AG09319 (cell line): ENCODE results near the gene ITPRIP.
A peak's percentile ranks its signal among the peaks of the same experiment; 100 is the strongest.

Source experiments
- DNase-seq: peaks from one replicate; pipeline ENCODE4 v3.0.0-alpha.2; 2010; ENCODE audit warnings: low read depth; ENCODE audit errors: extremely low read depth
- TF ChIP-seq, protein P1 (sequence below): IDR thresholded peaks from 2 replicates; pipeline ENCODE4 v1.5.1; 2011; ENCODE audit warnings: low read depth, mild to moderate bottlenecking, inconsistent platforms, low read length, moderate library complexity

The ITPRIP gene

DNA sequence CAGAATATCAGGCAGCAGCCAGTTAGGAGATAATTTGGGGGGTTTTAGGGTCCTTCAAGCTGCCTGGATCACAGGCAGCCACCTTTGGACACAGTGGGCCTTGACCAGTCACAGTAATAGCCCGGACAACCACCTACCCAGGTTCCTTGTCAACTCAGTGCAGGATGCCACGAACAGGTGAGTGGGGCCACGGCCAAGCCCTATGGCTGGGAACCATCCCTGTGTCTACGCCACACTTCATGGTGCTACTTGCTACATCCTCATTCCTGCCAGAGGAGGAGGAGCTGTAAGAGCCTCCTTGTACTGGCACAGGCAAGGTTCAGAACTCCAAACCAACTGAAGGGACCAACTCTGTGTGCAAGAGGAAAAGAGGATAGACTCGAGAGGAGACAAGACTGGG, 19.9 kb downstream of the ITPRIP start:
- TF ChIP-seq, protein P1, sequence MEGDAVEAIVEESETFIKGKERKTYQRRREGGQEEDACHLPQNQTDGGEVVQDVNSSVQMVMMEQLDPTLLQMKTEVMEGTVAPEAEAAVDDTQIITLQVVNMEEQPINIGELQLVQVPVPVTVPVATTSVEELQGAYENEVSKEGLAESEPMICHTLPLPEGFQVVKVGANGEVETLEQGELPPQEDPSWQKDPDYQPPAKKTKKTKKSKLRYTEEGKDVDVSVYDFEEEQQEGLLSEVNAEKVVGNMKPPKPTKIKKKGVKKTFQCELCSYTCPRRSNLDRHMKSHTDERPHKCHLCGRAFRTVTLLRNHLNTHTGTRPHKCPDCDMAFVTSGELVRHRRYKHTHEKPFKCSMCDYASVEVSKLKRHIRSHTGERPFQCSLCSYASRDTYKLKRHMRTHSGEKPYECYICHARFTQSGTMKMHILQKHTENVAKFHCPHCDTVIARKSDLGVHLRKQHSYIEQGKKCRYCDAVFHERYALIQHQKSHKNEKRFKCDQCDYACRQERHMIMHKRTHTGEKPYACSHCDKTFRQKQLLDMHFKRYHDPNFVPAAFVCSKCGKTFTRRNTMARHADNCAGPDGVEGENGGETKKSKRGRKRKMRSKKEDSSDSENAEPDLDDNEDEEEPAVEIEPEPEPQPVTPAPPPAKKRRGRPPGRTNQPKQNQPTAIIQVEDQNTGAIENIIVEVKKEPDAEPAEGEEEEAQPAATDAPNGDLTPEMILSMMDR: no peak
- no peak for DNase-seq

DNA sequence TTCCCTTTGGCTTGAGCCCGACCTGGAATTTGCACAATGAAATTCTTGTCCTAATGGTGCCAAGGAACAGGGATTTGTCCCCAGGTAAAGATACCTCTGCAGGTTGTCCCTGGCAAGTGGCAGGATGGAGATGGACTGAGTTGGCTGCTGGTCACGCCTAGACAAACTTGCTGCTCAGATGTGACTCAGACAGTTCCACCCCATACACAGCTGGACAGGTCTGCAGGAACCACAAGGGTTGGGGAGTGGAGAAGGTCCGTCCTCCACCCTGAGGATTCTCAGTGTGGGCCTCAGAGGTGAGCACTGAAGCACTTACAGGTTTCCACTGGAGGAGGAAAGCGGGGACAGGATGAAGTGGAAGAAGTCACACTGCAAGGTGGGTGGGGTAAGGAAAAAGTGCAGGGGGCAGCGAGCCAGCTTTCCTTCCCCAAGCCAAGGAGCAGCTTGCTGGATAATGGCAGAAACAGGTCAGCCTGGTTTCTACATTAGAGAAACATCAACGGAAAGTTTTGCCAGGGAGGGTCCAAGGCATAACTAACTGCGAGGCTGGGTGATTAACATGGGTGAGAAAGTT, 20.5 kb downstream of the ITPRIP start:
- TF ChIP-seq, protein P1: no peak
- DNase-seq: no peak

DNA sequence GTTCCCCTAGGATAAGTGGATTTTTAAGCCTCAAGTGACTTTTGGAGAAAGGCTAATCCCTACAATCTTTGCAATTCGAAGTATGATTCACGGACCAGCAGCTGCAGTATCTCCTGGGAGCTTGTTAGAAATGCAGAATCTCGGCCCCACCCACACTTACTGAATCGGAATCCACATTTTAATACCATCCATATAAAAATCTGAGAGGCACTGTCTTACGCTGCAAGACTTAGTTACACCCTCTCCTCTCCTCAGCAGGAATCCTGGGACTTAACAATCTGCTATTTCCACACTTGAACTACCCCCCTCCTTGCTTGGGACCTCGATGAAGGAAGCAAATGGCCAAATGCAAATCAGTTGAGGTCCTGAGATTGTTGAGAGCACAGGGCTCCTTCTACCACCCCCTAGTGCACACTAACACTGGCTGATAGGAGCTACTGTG, 21.0 kb downstream of the ITPRIP start:
- TF ChIP-seq, protein P1: no peak; the same call in 1 of the 2 replicates
- peak; percentile 52 for DNase-seq

DNA sequence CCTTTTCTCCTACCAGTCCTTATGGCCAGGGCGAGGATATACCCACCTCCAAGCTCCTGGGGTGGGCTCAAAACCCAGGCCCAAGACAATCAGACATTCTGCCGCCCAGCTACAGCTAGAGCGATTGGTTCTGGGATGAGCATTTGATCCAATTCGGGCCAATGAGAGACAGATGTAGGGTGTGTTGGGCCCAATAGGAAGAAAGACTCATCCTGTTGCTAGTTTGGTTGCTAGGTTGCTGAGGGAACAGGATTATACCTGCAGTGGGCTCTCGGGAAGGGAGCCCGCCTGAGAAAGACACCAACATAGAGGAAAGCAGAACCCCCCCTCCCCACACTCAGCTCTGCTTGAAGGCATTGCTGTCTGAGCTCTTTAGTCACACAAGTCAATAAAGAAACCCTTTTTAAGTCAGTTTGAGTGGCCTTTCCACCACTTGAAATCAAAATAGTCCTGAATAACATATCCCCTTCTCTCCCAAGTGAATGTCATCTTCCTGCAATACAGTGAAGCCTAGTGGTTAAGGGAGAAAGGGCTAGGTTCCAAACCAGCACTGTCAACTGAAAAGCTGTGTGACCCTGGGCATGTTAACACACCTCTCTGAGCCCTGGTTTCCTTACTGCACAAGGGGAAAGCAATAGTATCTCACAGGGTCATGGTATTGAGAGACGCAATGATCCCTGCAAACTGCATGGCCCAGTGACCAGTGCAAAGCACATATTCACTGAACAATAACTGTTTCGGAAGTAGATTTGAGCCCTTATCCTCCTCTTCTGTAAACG, 21.8 kb downstream of the ITPRIP start:
- DNase-seq: no peak
- TF ChIP-seq, protein P1: no peak

DNA sequence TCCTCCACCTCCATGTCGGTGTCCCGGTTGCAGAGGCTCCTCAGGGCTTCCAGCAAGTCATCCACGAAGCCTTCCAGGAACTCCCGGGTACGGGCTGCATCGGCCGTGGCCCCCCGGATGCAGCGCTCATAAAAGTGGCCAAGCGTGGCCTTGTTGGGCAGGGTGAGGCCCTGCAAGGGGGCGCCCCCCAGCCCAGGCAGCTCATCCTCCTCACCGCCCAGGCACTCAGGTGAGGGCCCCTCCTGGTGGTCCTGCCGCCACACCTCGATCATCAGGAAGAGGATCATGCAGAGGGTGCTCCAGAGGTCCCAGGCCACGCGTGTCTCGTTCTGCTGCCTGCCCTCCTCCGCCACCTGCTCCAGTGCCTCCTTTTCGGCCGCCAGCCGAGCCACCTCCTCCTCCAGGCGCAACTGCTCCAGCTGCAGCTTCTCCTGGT, 22.8 kb downstream of the ITPRIP start:
- DNase-seq: no peak
- TF ChIP-seq, protein P1: no peak

DNA sequence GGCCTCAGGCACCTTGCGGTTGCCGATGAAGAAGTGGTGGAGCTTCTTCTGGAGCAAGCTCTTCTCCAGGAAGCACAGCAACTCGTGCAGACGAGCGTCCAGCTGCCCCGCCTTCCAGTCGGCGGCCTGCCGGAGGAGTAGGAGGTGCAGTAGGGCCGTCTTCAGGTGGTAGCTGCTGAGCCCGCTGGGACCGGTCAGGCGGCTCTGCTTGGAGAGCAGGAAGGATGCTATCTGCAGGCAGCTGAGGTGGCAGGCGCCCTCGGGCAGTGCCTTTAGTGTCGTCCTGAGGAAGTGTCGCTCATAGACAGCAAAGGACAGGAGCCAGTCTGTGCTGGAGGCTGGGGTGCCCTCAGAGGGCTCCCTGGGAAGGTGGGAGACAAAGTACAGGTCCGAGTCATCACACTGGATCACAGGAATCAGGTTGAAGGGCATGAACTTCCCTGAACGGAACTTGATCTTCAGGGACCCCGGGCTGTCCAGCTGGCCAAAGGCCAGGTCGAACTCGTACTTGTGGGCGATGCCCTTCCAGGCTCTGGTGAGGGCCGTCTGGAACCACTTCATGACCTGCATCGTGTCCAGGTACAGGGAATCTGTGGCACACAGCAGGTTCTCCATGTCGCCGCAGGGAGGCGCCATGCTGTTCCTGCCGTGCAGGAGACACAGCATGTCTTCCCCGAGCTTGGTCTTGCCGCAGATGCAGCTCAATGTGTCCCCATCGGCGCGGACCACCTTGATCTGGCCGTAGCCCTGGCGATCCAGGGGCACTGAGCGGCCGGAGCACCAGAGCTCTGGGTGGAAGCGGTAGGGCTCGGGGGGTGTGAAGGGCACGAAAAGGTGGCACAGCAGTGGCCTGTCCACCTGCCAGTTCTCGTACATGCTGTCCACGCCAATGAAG, 23.4 kb downstream of the ITPRIP start:
- TF ChIP-seq, protein P1: no peak
- no peak for DNase-seq
